ENCODE measurements around the gene FSCN2. TPM values are rescaled to one million over a fixed set of nuclear protein-coding genes. Genes with fewer than 3 reads are reported as not detected.

Gene FSCN2
- total RNA-seq, 3 donors from 2014 or later (not counting 1 experiment from before 2014, with no cell fraction given) = 0.26 to 2.6 (median 1.0) TPM

DNA sequence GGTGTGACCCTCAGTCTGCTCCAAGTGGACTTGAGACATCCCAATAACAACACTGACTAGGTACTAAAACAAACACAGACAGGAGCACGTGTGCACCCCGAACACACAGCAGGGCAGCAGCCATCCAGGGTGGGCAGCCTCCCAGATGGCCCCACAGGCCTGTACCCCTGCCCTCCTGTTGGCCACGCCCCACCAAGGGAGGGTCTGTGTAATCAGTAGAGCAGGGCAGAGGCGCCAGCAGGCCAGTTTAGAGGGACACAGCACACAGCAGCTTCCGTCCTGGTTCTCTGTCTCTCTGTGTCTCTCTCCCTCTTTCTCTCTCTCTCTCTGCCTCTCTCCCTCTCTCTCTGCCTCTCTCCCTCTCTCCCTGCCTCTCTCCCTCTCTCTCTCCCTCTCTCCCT is 37.0 kb upstream of the FSCN2 start:
- Mint-ChIP-seq H3K4me3 (no peak overlapping the region), H3K27me3 (ENCODE audit: low read depth in 2 of 2) (peaks cover 0 to 11% of the 10 kb centered on the region in 2 donors), H3K27ac (no peak overlapping the region), H3K36me3 (no peaks in the 10 kb centered on the region), H3K4me1 (peaks cover 0 to 5% of the 10 kb centered on the region in 2 donors), H3K9me3 (no peaks in the 10 kb centered on the region)
- peaks cover 7% of the 10 kb centered on the region for H3K27me3 ChIP-seq (ENCODE audit: control insufficient read depth, insufficient read depth, low read length)
- no peak overlapping the region for H3K27ac ChIP-seq (ENCODE audit: low read length)
- TF ChIP-seq, protein P1, sequence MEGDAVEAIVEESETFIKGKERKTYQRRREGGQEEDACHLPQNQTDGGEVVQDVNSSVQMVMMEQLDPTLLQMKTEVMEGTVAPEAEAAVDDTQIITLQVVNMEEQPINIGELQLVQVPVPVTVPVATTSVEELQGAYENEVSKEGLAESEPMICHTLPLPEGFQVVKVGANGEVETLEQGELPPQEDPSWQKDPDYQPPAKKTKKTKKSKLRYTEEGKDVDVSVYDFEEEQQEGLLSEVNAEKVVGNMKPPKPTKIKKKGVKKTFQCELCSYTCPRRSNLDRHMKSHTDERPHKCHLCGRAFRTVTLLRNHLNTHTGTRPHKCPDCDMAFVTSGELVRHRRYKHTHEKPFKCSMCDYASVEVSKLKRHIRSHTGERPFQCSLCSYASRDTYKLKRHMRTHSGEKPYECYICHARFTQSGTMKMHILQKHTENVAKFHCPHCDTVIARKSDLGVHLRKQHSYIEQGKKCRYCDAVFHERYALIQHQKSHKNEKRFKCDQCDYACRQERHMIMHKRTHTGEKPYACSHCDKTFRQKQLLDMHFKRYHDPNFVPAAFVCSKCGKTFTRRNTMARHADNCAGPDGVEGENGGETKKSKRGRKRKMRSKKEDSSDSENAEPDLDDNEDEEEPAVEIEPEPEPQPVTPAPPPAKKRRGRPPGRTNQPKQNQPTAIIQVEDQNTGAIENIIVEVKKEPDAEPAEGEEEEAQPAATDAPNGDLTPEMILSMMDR (IDR thresholded peaks at IDR 0.05) = no peak
- DNase-seq (no peak), ATAC-seq (no peak)
- H3K4me1 ChIP-seq (ENCODE audit: control insufficient read depth, insufficient read depth, low read length) = peaks cover 15% of the 10 kb centered on the region
- intact Hi-C loops (cut with micrococcal nuclease) = no loop called here
- H3K9me3 ChIP-seq (ENCODE audit: control insufficient read depth, insufficient read depth, low read length) = no peaks in the 10 kb centered on the region
- no peaks in the 10 kb centered on the region for H3K36me3 ChIP-seq (ENCODE audit: control insufficient read depth, insufficient read depth, low read length)
- H3K4me3 ChIP-seq (ENCODE audit: low read length) = no peak overlapping the region
- 72% methylated on average over 5 of the region's 5 CpGs for WGBS (ENCODE audit: insufficient coverage)

DNA sequence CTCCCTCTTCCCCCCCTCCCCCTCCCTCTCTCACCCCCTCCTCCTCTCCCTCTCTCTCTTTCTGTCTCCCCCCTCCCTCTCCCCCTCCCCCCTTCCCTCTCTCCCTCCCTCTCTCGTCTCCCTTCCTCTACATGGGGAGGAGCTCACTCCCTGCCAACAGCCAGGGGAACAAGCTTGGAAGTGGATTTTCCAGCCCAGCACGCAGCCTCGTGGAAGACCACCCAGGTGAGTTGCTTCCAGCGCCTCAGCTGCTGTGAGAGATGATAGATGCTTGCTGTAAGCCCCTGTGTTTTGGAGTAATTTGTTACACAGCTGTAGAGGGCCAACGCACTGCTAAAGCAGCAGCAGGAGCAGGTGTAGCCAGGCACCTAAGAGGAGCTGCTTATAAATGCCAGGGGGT is 36.4 kb upstream of the FSCN2 start:
- Mint-ChIP-seq H3K27me3 (ENCODE audit: low read depth in 2 of 2) (peaks cover 0 to 9% of the 10 kb centered on the region in 2 donors), H3K9me3 (no peaks in the 10 kb centered on the region), H3K27ac (no peak overlapping the region), H3K4me1 (peaks cover 0 to 5% of the 10 kb centered on the region in 2 donors), H3K4me3 (no peak overlapping the region), H3K36me3 (no peaks in the 10 kb centered on the region)
- Histone ChIP-seq H3K27me3 (ENCODE audit: control insufficient read depth, insufficient read depth, low read length) (peaks cover 5% of the 10 kb centered on the region), H3K4me3 (ENCODE audit: low read length) (no peak overlapping the region), H3K36me3 (ENCODE audit: control insufficient read depth, insufficient read depth, low read length) (no peaks in the 10 kb centered on the region), H3K4me1 (ENCODE audit: control insufficient read depth, insufficient read depth, low read length) (peaks cover 15% of the 10 kb centered on the region), H3K27ac (ENCODE audit: low read length) (no peak overlapping the region), H3K9me3 (ENCODE audit: control insufficient read depth, insufficient read depth, low read length) (no peaks in the 10 kb centered on the region)
- no peak for DNase-seq
- intact Hi-C loops (cut with micrococcal nuclease) = no loop called here
- TF ChIP-seq, protein P1 (IDR thresholded peaks at IDR 0.05) = no peak
- 70% methylated on average over 4 of the region's 5 CpGs for WGBS (ENCODE audit: insufficient coverage)
- no peak for ATAC-seq

DNA sequence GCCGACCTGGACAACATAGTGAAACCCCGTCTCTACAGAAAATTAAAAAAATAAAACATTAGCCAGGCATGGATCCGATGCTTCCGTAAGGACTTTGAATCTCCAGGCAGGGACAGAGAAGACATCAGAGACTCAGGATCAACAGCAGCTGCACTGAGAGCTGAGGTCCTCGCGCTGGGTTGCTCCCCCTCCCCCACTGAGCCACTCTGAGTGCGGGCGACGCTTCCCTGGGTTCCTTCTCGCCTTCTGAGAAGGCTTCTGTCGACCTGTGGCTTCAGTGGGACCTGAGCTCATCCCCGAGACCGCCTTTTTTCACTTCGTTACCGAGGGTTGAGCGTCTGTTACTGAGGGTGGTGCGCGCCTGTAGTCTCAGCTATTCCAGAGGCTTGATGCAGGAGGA is 36.0 kb upstream of the FSCN2 start:
- no peaks in the 10 kb centered on the region for H3K9me3 Mint-ChIP-seq
- Histone ChIP-seq H3K27ac (ENCODE audit: low read length) (no peak overlapping the region), H3K9me3 (ENCODE audit: control insufficient read depth, insufficient read depth, low read length) (no peaks in the 10 kb centered on the region), H3K4me3 (ENCODE audit: low read length) (no peak overlapping the region), H3K4me1 (ENCODE audit: control insufficient read depth, insufficient read depth, low read length) (peaks cover 14% of the 10 kb centered on the region), H3K36me3 (ENCODE audit: control insufficient read depth, insufficient read depth, low read length) (no peaks in the 10 kb centered on the region), H3K27me3 (ENCODE audit: control insufficient read depth, insufficient read depth, low read length) (peaks cover 4% of the 10 kb centered on the region)
- intact Hi-C loops (cut with micrococcal nuclease) = no loop called here
- ATAC-seq (no peak), DNase-seq (no peak)
- TF ChIP-seq, protein P1 (IDR thresholded peaks at IDR 0.05) = no peak
- no peaks in the 10 kb centered on the region for H3K36me3 Mint-ChIP-seq
- no peak overlapping the region for H3K27ac Mint-ChIP-seq
- peaks cover 0 to 5% of the 10 kb centered on the region in 2 donors for H3K4me1 Mint-ChIP-seq
- H3K4me3 Mint-ChIP-seq = no peak overlapping the region
- WGBS (ENCODE audit: insufficient coverage) = 83% methylated on average over 18 of the region's 18 CpGs
- peaks cover 0 to 9% of the 10 kb centered on the region in 2 donors for H3K27me3 Mint-ChIP-seq (ENCODE audit: low read depth in 2 of 2)

DNA sequence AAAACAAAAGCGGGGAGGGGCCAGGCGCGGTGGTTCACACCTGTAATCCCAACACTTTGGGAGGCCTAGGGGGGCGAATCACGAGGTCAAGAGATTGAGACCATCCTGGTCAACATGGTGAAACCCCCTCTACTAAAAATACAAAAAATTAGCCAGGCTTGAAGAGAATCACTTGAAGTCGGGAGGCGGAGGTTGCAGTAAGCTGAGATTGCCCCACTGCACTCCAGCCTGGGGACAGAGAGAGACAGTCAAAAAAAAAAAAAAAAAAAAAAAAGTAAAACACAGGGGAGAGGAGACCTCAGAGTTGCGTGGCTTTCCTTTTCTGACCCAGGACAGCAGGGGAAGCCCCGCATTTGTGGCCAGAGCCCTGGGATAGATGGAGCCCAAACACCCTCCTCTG is 35.5 kb upstream of the FSCN2 start:
- H3K4me1 ChIP-seq (ENCODE audit: control insufficient read depth, insufficient read depth, low read length) = peaks cover 9% of the 10 kb centered on the region
- H3K4me1 Mint-ChIP-seq = peaks cover 0 to 5% of the 10 kb centered on the region in 2 donors
- DNase-seq = no peak
- H3K4me3 ChIP-seq (ENCODE audit: low read length) = no peak overlapping the region
- no peaks in the 10 kb centered on the region for H3K36me3 ChIP-seq (ENCODE audit: control insufficient read depth, insufficient read depth, low read length)
- intact Hi-C loops (cut with micrococcal nuclease) = no loop called here
- H3K36me3 Mint-ChIP-seq = no peaks in the 10 kb centered on the region
- no peak overlapping the region for H3K27ac ChIP-seq (ENCODE audit: low read length)
- no peak for ATAC-seq
- H3K4me3 Mint-ChIP-seq = no peak overlapping the region
- H3K27me3 Mint-ChIP-seq (ENCODE audit: low read depth in 2 of 2) = peaks cover 0 to 9% of the 10 kb centered on the region in 2 donors
- WGBS (ENCODE audit: insufficient coverage) = 78% methylated on average over 9 of the region's 9 CpGs
- TF ChIP-seq, protein P1 (IDR thresholded peaks at IDR 0.05) = no peak
- peaks cover 2% of the 10 kb centered on the region for H3K27me3 ChIP-seq (ENCODE audit: control insufficient read depth, insufficient read depth, low read length)
- H3K9me3 Mint-ChIP-seq = no peaks in the 10 kb centered on the region
- no peaks in the 10 kb centered on the region for H3K9me3 ChIP-seq (ENCODE audit: control insufficient read depth, insufficient read depth, low read length)
- H3K27ac Mint-ChIP-seq = no peak overlapping the region

Measured in natural killer cell (primary cell).